Activated T-helper 1 cell treated with anti-CD3 and anti-CD28 coated beads, Interleukin-2, amount 50 U/mL, for 16 hours (primary cell): ENCODE data around the gene HTT-AS.

Experiments
- DNase-seq, 2 donors: peaks; one replicate each; pipeline ENCODE4 v3.0.0-alpha.2; 2020; ENCODE audit warnings: low read depth in 1 of 2, low spot score in 1 of 2

HTT-AS gene

DNA sequence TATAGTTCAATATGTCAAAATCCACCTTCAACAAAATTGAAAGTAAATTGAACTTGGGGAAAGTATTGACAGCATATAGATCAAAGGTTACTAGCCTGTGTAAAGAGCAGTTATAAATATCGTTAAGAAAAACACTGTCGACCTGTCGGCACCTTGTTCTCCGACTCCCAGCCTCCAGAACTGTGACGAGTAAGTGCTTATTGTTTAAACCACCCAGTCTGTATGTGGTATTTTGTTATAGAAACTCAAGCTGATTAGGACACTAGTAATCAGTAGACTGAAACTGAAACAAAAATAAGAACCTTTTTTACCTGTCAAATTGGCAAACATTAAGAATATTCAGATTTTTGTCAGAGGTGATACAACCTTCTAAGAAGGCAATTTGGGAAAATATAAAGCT is 17.1 kb upstream of the HTT-AS start:
- DNase-seq: no peak

DNA sequence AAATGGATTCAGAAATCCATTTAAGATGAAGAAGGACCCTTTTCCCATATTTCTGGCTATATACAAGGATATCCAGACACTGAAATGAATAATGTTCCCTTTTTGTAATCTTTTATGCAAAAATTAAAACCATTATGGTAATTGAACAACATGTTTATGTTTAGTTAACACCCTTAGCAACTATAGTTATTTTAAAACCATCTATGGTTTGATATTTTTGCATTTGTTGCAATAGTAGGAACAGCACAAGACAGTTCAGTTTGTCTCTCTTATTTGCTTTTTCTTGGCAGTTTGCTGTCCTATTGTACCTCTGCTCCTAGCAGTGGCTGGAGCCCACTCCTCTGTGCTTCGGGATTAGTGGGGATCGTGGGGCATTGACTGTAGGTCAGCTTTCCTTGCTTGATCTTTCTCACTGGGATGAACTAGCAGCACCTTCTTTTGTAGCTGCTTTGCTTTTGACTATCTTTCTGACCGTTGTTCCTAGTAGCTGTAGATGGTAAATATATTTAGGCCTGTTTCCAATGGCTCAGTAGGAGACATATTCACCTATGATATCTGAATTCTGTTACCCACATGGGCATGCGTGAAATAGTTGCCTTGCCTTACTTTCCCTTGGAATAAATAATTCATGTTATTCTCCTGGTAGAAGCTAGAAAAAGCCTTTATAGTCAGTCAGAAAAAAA is 12.9 kb upstream of the HTT-AS start:
- no peak for DNase-seq

DNA sequence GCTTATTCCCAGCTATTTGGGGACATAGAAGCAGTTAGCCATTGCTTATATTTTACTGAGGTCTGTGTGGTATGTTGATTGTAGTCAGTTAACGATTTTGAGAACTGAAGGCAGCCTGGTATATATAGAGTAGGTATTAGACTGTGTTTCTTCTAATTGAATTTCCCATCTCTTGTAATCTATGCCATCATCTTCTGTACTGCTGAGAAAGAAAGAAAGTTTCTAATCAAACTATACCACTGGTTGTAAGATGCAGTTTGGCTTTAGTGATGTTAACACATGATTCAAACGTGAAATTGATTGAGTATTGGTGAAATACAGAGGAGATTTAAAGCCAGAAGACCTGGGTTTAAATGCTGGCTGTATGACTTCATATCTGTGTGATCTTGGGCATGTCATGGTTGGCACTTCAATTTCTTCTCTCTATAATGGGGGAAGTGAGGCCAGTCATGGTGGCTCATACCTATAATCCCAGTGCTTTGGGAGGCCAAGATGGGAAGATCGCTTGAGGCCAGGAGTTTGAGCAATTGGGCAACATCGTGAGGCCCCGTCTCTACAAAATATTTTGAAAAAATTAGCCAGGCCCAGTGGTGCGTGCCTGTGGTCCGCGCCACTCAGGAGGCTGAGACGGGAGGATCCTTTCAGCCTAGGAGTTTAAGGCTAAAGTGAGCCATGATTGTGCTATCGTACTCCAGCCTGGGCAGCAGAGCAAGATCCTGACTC is 11.8 kb upstream of the HTT-AS start:
- no peak for DNase-seq

DNA sequence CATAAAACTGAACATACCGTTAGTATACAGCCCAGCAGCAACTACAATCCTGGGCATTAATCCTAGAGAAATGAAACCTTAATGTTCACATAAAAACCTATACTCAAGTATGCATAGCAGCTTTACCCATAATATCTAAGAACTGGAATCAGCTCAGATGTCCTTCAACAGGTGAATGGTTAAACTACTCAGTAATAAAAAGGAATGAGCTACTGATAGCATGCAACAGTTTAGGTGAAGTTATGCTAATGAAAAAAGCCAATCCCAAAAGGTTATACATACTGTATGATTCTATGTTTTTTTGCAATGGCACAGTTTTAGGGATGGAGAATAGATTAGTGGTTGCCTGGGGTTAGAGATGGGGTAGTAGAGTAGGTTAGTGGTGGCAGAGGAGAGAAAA is 9.4 kb upstream of the HTT-AS start:
- DNase-seq: no peak

DNA sequence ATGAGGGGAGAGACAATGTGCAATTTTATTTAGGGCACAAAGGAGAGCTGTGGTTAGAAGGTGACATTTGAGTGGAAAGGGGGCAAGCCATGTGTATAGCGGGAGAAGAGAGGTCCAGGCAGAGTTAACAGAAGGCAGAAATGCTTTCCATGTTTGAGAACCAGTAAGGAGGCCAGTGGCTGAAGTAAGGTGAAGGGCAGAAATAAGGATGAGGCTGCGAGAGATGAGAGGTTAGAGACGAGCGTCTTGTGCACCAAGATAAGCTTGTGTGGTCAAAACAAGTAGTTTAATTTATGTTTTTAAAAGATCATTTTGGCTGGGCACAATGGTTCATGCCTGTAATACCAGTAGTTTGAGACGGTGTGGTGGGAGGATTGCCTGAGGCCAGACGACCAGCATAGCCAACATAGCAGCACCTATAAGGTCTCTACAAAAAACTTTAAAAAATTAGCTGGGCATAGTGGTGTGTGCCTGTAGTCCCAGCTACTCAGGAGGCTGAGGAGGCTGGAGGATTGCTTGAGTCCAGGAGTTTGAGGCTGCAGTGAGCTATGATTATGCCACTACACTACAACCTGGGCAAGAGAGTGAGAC is 8.7 kb upstream of the HTT-AS start:
- no peak for DNase-seq

DNA sequence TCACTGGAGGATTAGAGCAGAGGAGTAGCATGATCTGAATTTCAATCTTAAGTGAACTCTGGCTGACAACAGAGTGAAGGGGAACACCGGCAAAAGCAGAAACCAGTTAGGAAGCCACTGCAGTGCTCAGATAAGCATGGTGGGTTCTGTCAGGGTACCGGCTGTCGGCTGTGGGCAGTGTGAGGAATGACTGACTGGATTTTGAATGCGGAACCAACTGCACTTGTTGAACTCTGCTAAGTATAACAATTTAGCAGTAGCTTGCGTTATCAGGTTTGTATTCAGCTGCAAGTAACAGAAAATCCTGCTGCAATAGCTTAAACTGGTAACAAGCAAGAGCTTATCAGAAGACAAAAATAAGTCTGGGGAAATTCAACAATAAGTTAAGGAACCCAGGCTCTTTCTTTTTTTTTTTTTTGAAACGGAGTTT is 5.4 kb upstream of the HTT-AS start:
- DNase-seq: no peak

DNA sequence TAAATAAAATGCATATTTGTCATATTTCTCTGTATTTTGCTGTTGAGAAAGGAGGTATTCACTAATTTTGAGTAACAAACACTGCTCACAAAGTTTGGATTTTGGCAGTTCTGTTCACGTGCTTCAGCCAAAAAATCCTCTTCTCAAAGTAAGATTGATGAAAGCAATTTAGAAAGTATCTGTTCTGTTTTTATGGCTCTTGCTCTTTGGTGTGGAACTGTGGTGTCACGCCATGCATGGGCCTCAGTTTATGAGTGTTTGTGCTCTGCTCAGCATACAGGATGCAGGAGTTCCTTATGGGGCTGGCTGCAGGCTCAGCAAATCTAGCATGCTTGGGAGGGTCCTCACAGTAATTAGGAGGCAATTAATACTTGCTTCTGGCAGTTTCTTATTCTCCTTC is 3.5 kb upstream of the HTT-AS start:
- no peak for DNase-seq

DNA sequence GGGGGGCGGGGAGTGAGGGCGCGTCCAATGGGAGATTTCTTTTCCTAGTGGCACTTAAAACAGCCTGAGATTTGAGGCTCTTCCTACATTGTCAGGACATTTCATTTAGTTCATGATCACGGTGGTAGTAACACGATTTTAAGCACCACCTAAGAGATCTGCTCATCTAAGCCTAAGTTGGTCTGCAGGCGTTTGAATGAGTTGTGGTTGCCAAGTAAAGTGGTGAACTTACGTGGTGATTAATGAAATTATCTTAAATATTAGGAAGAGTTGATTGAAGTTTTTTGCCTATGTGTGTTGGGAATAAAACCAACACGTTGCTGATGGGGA is 1.3 kb upstream of the HTT-AS start:
- DNase-seq: no peak

DNA sequence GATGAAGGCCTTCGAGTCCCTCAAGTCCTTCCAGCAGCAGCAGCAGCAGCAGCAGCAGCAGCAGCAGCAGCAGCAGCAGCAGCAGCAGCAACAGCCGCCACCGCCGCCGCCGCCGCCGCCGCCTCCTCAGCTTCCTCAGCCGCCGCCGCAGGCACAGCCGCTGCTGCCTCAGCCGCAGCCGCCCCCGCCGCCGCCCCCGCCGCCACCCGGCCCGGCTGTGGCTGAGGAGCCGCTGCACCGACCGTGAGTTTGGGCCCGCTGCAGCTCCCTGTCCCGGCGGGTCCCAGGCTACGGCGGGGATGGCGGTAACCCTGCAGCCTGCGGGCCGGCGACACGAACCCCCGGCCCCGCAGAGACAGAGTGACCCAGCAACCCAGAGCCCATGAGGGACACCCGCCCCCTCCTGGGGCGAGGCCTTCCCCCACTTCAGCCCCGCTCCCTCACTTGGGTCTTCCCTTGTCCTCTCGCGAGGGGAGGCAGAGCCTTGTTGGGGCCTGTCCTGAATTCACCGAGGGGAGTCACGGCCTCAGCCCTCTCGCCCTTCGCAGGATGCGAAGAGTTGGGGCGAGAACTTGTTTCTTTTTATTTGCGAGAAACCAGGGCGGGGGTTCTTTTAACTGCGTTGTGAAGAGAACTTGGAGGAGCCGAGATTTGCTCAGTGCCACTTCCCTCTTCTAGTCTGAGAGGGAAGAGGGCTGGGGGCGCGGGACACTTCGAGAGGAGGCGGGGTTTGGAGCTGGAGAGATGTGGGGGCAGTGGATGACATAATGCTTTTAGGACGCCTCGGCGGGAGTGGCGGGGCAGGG is 711 bp upstream of the HTT-AS start:
- peak; percentile 5 to 20 for DNase-seq

DNA sequence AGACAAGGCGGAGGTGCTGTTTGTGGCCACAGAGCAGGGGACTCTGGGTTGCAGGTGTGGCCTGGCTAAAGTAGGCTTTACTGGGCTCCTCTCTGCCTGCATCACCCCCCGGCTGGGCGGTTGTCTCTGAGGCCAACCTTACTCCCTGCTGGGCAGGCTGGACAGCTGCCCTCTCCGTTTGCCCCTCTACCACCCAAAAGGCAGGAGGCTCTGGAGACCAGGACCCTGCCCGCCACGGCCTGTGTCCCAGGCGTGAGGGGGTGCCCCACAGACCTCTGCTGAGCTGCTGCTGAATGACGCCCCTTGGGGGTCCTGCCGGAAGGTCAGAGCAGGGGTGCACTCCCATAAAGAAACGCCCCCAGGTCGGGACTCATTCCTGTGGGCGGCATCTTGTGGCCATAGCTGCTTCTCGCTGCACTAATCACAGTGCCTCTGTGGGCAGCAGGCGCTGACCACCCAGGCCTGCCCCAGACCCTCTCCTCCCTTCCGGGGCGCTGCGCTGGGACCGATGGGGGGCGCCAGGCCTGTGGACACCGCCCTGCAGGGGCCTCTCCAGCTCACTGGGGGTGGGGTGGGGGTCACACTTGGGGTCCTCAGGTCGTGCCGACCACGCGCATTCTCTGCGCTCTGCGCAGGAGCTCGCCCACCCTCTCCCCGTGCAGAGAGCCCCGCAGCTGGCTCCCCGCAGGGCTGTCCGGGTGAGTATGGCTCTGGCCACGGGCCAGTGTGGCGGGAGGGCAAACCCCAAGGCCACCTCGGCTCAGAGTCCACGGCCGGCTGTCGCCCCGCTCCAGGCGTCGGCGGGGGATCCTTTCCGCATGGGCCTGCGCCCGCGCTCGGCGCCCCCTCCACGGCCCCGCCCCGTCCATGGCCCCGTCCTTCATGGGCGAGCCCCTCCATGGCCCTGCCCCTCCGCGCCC is 920 bp downstream of the HTT-AS start:
- peak in 1 of 2 donors; percentile 6 for DNase-seq

DNA sequence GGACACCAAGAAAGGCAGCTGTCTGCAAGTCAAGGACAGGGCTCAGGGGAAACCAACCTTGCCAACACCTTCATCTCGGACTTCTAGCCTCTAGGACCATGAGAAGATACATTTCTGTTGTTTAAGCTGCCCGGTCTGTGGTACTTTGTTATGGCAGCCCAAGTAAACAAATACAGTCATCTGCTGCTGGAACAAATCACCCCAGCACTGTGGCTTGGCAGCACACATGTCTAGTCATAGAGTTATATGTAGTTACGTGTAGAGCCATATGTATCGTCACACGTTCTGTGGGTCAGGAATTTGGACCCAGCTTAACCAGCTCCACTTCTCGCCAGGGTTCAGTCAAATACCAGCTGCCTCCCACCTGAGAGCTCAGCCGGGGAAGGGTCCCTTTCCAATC is 2.5 kb downstream of the HTT-AS start:
- no peak for DNase-seq

DNA sequence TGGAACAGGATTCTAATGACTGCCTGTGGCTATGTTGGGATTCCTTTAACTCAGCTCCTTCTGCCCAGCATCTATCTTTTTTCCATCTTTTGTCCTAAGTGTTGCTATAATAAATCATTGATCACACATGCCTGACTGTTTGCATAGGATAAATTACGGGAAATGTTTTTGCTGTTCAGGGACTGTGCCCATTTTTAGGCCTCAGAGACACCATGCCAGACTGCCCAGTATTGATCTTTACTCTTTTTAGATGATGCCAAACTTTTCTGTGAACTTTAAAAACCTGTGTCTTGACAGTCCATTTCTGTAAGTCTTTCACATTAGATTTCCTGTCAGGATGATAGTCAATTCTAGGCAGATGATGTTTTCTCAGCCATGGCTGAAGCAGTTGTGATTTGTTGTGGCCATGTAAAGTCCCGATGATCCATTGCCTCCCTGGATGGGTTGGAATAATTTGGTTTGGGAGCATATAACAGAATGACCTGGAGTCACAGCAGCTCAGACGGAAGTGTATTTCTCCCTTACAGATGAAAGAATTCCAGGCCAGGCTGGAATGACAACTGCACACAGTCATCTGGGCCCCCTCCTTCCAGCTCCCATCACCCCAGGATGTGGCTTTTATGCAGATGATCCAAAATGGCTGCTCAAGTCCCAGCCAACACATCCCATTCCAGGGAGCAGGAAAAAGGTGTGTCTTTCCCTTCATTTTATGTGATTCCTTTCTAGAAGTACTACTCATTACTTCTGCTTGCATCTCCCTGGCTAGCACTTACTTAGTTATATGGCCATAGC is 3.4 kb downstream of the HTT-AS start:
- DNase-seq: no peak

DNA sequence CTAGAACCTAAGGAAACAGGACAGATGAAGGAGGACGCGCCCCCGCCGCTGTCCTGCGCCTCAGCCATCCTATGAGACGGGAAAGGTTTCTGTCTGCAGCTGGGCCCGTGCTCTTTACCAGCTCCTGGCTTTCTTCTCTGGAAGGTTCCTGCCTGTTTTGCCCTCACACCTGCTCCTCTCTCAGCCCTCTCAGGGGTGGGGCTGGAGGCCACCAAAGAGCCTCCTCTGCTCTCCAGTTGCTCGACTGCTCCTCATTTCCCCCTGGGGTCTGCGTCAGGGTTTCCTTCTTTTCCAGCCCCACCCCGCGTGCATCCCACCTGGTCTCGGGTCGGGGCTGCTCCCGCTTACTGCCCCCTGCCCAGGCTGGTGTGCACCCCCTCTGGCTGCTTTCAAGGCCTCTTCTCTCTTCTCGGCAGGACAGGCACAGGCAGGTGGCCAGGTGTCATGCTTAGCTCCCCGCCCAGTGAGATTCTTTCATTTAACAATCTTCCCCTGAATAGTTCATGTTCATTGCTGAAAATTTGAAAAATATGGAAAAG is 4.6 kb downstream of the HTT-AS start:
- no peak for DNase-seq

DNA sequence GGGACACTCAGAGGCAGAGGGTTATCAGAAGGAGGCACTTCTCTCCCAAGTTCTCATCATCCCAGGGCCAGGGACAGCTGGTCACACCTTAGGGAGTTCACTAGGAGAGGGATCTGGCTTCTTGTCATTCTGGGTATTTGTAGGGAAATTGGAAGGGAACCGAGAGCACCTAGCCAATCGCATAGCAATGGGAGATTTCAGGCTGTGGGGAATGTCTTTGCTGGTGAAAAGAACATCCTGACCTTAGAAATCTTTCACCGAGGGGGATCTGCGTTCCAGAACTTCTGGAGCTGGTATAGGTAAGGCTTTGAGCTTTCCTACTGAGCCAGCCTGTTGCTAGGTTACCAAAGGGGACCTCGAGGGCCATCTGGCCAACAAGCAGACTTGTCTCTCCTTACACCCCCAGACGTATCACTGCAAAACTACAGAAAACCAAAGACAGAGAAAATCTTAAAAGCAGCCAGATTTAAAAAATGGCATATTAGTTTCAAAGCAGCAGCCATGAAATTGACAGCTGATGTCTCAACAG is 6.8 kb downstream of the HTT-AS start:
- DNase-seq: no peak

DNA sequence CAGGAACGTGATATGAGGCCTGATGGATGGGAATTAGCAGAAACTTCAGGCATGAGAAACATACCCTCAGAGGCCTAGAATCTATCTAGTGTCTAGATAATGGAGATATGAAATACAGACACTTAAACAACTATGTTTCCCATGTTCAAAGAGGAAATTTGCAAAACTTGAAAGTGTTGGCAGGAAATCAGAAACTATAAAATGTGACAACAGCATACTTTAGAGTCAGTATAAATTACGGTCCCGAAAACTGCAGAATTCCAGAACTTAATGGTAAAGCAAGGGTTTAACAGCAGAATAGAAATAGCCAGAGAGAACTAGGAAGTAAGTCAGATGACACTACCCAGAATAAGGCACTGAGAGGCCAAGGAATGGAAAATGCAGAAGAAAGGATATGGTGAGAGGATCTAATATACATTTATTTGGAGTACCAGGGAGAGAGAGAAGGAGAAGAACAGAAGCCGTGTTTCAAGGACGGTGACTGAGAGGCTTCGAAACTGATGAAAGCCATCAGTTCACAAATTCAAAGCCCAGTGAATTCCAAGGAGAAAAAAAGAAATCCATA is 7.4 kb downstream of the HTT-AS start:
- DNase-seq: no peak

DNA sequence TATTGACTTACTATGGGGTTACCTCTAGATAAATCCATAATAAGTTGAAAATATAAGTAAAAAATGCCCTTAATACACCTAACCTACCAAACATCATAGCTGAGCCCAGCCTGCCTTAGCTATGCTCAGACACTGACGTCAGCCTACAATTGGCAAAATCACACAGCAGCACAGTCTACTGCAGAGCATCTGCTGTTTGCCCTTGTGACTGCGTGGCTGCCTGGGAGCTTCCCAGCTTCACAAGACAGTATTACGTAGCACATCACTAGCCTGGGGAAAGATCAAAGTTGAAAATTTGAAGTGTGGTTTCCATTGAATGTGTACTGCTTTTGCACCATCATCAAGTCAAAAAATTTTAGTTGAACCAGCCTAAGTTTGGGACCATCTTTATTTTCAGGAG is 8.8 kb downstream of the HTT-AS start:
- no peak for DNase-seq

DNA sequence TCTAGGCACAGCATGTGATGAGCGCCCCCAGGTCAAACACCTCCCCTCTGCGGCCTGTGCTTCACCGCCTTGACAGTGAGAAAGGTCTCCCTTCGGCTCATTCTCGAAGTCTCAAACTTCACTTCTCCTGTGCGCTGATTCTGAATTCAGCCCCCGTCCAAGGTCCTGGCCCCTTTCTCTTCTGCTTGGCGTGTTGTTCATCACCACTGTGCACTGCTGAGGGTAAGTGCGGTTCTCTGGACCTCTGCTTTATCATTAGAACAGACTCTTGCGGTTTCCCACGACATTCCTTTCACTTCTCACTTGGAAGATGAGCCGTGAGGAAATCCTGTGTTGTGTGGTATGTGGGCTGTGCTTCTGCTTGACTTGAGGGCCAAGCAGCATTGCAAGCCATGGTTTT is 11.9 kb downstream of the HTT-AS start:
- DNase-seq: no peak

DNA sequence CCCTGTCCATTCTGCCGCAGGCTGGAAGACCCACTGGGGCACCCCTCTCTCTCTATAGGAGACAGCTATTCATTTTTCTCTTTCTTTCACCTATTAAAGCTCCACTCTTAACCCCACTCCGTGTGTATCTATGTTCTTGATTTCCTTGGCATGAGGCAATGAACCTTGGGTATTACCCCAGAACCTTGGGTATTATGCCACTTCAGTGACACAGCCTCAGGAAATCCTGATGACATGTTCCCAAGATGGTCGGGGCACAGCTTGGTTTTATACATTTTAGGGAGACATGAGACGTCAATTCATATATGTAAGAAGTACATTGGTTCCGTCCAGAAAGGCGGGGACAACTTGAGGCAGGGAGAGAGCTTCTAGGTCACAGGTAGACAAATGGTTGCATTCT is 13.4 kb downstream of the HTT-AS start:
- no peak for DNase-seq

DNA sequence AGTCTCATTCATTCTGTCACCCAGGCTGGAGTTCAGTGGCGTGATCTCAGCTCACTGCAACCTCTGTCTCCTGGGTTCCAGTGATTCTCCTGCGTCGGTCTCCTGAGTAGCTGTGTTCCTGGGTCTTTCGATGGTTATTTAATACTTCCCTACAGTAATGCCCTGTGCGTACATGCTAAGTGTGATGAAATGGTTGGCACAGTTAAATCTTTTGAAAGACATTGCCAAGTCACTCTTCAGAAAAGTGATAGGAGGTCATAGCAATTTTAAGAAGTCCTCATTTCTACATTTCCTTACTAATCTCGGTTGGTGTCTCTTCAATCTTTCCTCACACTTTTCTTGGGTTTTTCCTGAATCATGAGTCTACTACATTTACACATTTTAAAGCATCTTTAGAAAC is 14.4 kb downstream of the HTT-AS start:
- no peak for DNase-seq
